ENCODE results near the gene SPRR1A. TPM values are rescaled to one million over a fixed set of nuclear protein-coding genes. Genes with fewer than 3 reads are reported as not detected.

Gene SPRR1A
- total RNA-seq, 5 donors from 2014 or later (not counting 1 experiment from before 2014, with no cell fraction given): not detected

DNA sequence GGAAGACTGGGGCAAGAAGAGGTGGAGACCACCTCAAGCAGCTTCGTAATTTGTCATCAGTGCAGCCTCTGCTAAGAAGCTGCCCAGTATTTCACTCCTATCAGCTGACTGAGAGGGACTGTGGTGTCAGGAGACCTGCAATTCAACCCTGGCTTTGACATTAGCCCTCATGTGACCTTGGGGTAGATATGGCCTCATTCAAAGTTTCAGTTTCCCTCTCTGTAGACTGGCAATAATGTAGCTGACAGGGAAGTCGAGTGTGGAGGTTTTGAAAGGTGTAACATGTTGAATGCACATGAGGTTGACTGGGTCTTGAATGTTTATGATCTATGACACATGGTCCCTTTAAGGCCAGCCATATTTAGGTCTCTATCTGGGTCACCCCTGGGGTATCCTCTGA, 15.6 kb upstream of the SPRR1A start:
- DNase-seq (no peak), ATAC-seq (replicated peaks in 1 of 4) (no peak)
- peaks cover 18 to 35% of the 10 kb centered on the region in 2 donors for H3K27me3 Mint-ChIP-seq
- no peaks in the 10 kb centered on the region for H3K9me3 Mint-ChIP-seq
- POLR2A ChIA-PET: no interaction called here
- WGBS (ENCODE audit: insufficient coverage): 60% methylated on average over 2 of the region's 2 CpGs
- H3K4me3 Mint-ChIP-seq: no peak overlapping the region
- Histone ChIP-seq H3K27me3 (replicated peaks in 1 of 2; ENCODE audit: control insufficient read depth in 2 of 2, extremely low read depth in 1 of 2, insufficient read depth in 2 of 2, low read length in 1 of 2) (peaks cover 0 to 17% of the 10 kb centered on the region in 2 experiments), H3K27ac (ENCODE audit: low read length) (no peak overlapping the region), H3K9me3 (no peaks in the 10 kb centered on the region), H3K4me3 (ENCODE audit: control insufficient read depth in 1 of 2, extremely low read depth in 1 of 2, low read length in 1 of 2) (no peak overlapping the region), H3K4me1 (ENCODE audit: control insufficient read depth in 1 of 2, extremely low read depth in 1 of 2, insufficient read depth in 2 of 2, low read length in 2 of 2) (no peaks in the 10 kb centered on the region), H3K36me3 (ENCODE audit: control insufficient read depth in 2 of 2, extremely low read depth in 1 of 2, insufficient read depth in 1 of 2, low read length in 1 of 2) (no peaks in the 10 kb centered on the region)
- CTCF ChIA-PET: no interaction called here
- no peak overlapping the region for H3K27ac Mint-ChIP-seq
- no peaks in the 10 kb centered on the region for H3K4me1 Mint-ChIP-seq
- H3K36me3 Mint-ChIP-seq: no peaks in the 10 kb centered on the region

DNA sequence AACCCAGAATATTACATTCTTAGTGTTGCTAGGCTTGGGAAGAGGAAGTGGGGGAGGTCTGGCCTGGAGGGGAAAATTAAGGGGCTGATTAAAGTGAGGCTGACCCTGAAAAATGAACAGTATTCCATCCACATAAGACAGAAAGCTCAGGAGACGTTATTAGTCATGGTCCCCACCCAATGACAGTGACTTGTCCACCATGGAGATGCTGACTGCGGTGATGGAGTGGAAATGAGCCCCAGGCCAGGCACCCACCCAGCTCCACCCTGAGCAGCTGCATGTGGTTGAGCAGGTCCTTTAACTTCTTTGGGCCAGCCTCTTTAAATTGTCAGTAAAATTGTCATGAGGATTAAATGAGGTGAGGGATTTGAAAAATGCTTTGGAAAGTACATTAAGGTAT, 14.8 kb upstream of the SPRR1A start:
- ATAC-seq (replicated peaks in 1 of 4) (no peak), DNase-seq (no peak)
- Histone ChIP-seq H3K4me3 (ENCODE audit: control insufficient read depth in 1 of 2, extremely low read depth in 1 of 2, low read length in 1 of 2) (no peak overlapping the region), H3K9me3 (no peaks in the 10 kb centered on the region), H3K36me3 (ENCODE audit: control insufficient read depth in 2 of 2, extremely low read depth in 1 of 2, insufficient read depth in 1 of 2, low read length in 1 of 2) (no peaks in the 10 kb centered on the region), H3K27ac (ENCODE audit: low read length) (no peak overlapping the region), H3K4me1 (ENCODE audit: control insufficient read depth in 1 of 2, extremely low read depth in 1 of 2, insufficient read depth in 2 of 2, low read length in 2 of 2) (no peaks in the 10 kb centered on the region), H3K27me3 (replicated peaks in 1 of 2; ENCODE audit: control insufficient read depth in 2 of 2, extremely low read depth in 1 of 2, insufficient read depth in 2 of 2, low read length in 1 of 2) (peaks cover 0 to 17% of the 10 kb centered on the region in 2 experiments)
- WGBS (ENCODE audit: insufficient coverage): 88% methylated on average over 1 of the region's 2 CpGs
- ChIA-PET CTCF (no interaction called here), POLR2A (no interaction called here)
- Mint-ChIP-seq H3K36me3 (no peaks in the 10 kb centered on the region), H3K9me3 (no peaks in the 10 kb centered on the region), H3K27me3 (peaks cover 14 to 37% of the 10 kb centered on the region in 2 donors), H3K4me3 (no peak overlapping the region), H3K27ac (no peak overlapping the region), H3K4me1 (no peaks in the 10 kb centered on the region)

DNA sequence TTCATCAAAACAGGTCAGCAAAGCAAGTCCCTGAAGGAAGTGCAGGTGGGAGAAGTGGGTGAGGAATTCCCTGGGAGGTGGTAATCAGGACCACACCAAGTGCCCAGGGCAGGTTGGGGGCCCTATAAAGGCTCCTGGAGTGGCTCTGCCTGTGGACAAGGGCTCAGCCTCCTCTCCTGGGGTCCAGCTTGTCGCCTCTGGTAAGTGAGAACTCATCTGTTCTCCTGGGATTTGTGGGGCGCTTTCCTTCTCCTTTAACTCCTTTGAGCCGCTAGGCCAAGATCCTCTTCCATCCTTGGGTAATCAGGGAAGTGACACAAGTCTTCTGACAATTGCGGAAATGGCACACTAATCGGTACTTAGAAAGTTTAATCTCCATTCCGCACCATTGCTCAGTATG, 13.4 kb upstream of the SPRR1A start, which contains the start of gene SPRR4:
Gene SPRR4, plus strand, starts transcription at position 154 of the 400 bp plus-strand sequence. CDS start 1,243 bp downstream, outside the sequence.
- Mint-ChIP-seq H3K9me3 (no peaks in the 10 kb centered on the region), H3K27ac (no peak within 1 kb of the TSS), H3K27me3 (peaks cover 18 to 36% of the 10 kb centered on the region in 2 donors), H3K4me3 (no peak within 1 kb of the TSS), H3K36me3 (no peaks in the 10 kb centered on the region), H3K4me1 (no peaks in the 10 kb centered on the region)
- Histone ChIP-seq H3K4me3 (ENCODE audit: control insufficient read depth in 1 of 2, extremely low read depth in 1 of 2, low read length in 1 of 2) (no peak within 1 kb of the TSS), H3K27ac (ENCODE audit: low read length) (no peak within 1 kb of the TSS), H3K9me3 (no peaks in the 10 kb centered on the region), H3K27me3 (replicated peaks in 1 of 2; ENCODE audit: control insufficient read depth in 2 of 2, extremely low read depth in 1 of 2, insufficient read depth in 2 of 2, low read length in 1 of 2) (peaks cover 0 to 17% of the 10 kb centered on the region in 2 experiments), H3K36me3 (ENCODE audit: control insufficient read depth in 2 of 2, extremely low read depth in 1 of 2, insufficient read depth in 1 of 2, low read length in 1 of 2) (no peaks in the 10 kb centered on the region), H3K4me1 (ENCODE audit: control insufficient read depth in 1 of 2, extremely low read depth in 1 of 2, insufficient read depth in 2 of 2, low read length in 2 of 2) (no peaks in the 10 kb centered on the region)
- WGBS (ENCODE audit: insufficient coverage): no CpG with 5 or more reads among the region's 6 CpGs
- ATAC-seq (replicated peaks in 1 of 4) (no peak), DNase-seq (no peak)
- CTCF ChIA-PET: no interaction called here
- POLR2A ChIA-PET: no interaction called here

DNA sequence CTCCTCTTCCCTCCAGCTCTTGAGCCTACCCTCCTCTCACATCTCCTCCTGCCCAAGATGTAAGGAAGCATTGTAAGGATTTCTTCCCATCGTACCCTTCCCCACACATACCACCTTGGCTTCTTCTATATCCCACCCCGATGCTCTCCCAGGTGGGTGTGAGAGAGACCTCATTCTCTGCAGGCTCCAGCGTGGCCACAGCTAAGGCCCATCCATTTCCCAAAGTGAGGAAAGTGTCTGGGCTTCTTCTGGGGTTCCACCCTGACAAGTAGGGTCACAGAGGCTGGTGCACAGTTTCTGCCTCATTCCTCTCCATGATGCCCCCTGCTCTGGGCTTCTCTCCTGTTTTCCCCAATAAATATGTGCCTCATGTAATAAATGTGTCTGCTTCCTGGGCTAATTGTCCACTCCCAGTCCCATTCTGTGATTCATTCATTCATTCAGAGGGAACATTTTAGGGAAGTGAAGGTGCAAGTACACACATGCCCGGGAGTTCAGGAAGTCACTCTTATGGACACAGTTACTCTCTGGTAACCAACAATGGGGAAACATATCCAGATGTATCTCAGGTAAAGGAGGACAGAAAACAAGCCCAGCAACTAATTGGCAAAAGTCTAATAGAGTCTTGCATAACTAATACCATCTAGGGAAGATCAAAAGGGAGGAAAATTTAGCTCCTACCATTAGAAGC, 11.5 kb upstream of the SPRR1A start:
- H3K9me3 Mint-ChIP-seq: no peaks in the 10 kb centered on the region
- no peaks in the 10 kb centered on the region for H3K36me3 Mint-ChIP-seq
- 0% methylated on average over 1 of the region's 4 CpGs for WGBS (ENCODE audit: insufficient coverage)
- H3K27ac ChIP-seq (ENCODE audit: low read length): no peak overlapping the region
- H3K27me3 Mint-ChIP-seq: peaks cover 10 to 32% of the 10 kb centered on the region in 2 donors
- POLR2A ChIA-PET: no interaction called here
- no peak overlapping the region for H3K4me3 Mint-ChIP-seq
- CTCF ChIA-PET: no interaction called here
- no peaks in the 10 kb centered on the region for H3K36me3 ChIP-seq (ENCODE audit: control insufficient read depth in 2 of 2, extremely low read depth in 1 of 2, insufficient read depth in 1 of 2, low read length in 1 of 2)
- H3K27me3 ChIP-seq (replicated peaks in 1 of 2; ENCODE audit: control insufficient read depth in 2 of 2, extremely low read depth in 1 of 2, insufficient read depth in 2 of 2, low read length in 1 of 2): peaks cover 0 to 11% of the 10 kb centered on the region in 2 experiments
- H3K4me3 ChIP-seq (ENCODE audit: control insufficient read depth in 1 of 2, extremely low read depth in 1 of 2, low read length in 1 of 2): no peak overlapping the region
- ATAC-seq (replicated peaks in 1 of 4) (no peak), DNase-seq (no peak)
- H3K4me1 ChIP-seq (ENCODE audit: control insufficient read depth in 1 of 2, extremely low read depth in 1 of 2, insufficient read depth in 2 of 2, low read length in 2 of 2): no peaks in the 10 kb centered on the region
- no peaks in the 10 kb centered on the region for H3K4me1 Mint-ChIP-seq
- no peaks in the 10 kb centered on the region for H3K9me3 ChIP-seq
- no peak overlapping the region for H3K27ac Mint-ChIP-seq

DNA sequence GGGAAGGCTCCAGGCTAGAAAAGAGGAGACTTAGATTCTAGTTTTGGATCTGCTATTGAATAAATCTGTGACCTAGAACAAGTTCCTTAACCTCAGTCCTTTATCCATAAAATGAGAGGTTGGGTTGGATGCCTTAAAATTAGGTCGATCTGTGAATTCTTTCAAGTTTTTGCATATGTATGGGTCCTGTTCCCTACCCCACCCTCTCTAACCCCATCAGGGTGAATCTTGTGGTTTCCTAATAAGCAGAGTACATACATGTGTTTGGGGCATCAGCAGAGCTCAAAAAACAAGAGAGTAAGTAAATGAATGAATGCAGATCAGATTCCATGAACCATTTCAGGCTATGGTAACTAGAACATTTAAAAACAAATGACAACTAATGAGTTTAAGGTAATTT, 7.2 kb upstream of the SPRR1A start:
- no peaks in the 10 kb centered on the region for H3K4me1 ChIP-seq (ENCODE audit: control insufficient read depth in 1 of 2, extremely low read depth in 1 of 2, insufficient read depth in 2 of 2, low read length in 2 of 2)
- Mint-ChIP-seq H3K27me3 (peaks cover 30 to 31% of the 10 kb centered on the region in 2 donors), H3K4me3 (no peak overlapping the region), H3K27ac (no peak overlapping the region), H3K4me1 (no peaks in the 10 kb centered on the region), H3K9me3 (no peaks in the 10 kb centered on the region), H3K36me3 (no peaks in the 10 kb centered on the region)
- no peaks in the 10 kb centered on the region for H3K36me3 ChIP-seq (ENCODE audit: control insufficient read depth in 2 of 2, extremely low read depth in 1 of 2, insufficient read depth in 1 of 2, low read length in 1 of 2)
- WGBS (ENCODE audit: insufficient coverage): no CpG with 5 or more reads among the region's 1 CpG
- no peak overlapping the region for H3K27ac ChIP-seq (ENCODE audit: low read length)
- DNase-seq (no peak), ATAC-seq (replicated peaks in 1 of 4) (no peak)
- no peaks in the 10 kb centered on the region for H3K9me3 ChIP-seq
- CTCF ChIA-PET: no interaction called here
- H3K4me3 ChIP-seq (ENCODE audit: control insufficient read depth in 1 of 2, extremely low read depth in 1 of 2, low read length in 1 of 2): no peak overlapping the region
- H3K27me3 ChIP-seq (replicated peaks in 1 of 2; ENCODE audit: control insufficient read depth in 2 of 2, extremely low read depth in 1 of 2, insufficient read depth in 2 of 2, low read length in 1 of 2): peaks cover 0 to 7% of the 10 kb centered on the region in 2 experiments
- POLR2A ChIA-PET: no interaction called here

DNA sequence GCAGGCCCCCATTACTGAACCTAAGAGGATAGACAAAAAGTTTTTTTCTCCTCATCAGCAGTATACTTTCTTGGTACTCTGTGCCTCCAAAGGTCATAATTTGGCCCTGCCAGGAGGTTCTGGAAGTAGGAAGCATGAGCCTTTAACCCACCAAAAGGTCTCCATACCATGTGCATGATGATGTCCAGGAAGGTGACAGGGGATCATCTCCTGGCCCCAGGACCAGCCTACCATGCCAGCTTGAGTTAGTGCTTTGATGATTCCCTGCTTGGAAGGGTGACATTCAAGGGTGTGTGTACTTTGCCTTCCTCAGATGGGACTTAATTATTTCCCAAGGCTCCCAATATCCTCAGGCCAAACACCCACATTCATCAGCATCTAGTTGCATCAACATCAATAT, 6.3 kb upstream of the SPRR1A start:
- no peaks in the 10 kb centered on the region for H3K4me1 Mint-ChIP-seq
- Histone ChIP-seq H3K27ac (ENCODE audit: low read length) (no peak overlapping the region), H3K27me3 (replicated peaks in 1 of 2; ENCODE audit: control insufficient read depth in 2 of 2, extremely low read depth in 1 of 2, insufficient read depth in 2 of 2, low read length in 1 of 2) (peaks cover 0 to 2% of the 10 kb centered on the region in 2 experiments), H3K36me3 (ENCODE audit: control insufficient read depth in 2 of 2, extremely low read depth in 1 of 2, insufficient read depth in 1 of 2, low read length in 1 of 2) (no peaks in the 10 kb centered on the region), H3K4me1 (ENCODE audit: control insufficient read depth in 1 of 2, extremely low read depth in 1 of 2, insufficient read depth in 2 of 2, low read length in 2 of 2) (no peaks in the 10 kb centered on the region), H3K9me3 (no peaks in the 10 kb centered on the region), H3K4me3 (ENCODE audit: control insufficient read depth in 1 of 2, extremely low read depth in 1 of 2, low read length in 1 of 2) (no peak overlapping the region)
- ChIA-PET POLR2A (no interaction called here), CTCF (no interaction called here)
- no peak overlapping the region for H3K27ac Mint-ChIP-seq
- H3K4me3 Mint-ChIP-seq: no peak overlapping the region
- H3K27me3 Mint-ChIP-seq: peaks cover 27 to 35% of the 10 kb centered on the region in 2 donors
- H3K9me3 Mint-ChIP-seq: no peaks in the 10 kb centered on the region
- H3K36me3 Mint-ChIP-seq: no peaks in the 10 kb centered on the region
- DNase-seq: no peak
- no peak for ATAC-seq (replicated peaks in 1 of 4)

DNA sequence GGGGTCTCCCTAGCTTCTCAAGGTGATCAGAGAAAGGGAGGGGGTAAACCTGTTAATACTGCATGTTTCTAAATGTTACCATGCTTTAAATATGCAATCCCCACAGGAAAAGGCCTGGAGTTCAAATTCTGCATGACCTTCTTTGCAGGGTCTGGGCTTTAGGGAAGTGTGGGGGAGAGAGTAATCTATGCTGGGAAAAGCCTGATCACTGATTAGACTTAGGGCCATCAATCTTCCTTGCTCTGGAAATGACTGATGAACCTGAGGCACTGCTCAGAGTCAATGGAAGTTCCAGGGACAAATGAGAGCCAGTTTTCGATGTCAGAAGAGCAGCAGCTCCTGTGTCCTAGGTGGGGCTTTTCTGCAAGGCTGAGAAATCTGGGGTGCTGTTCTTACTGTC, 3.2 kb upstream of the SPRR1A start:
- no peak overlapping the region for H3K4me3 Mint-ChIP-seq
- no peak overlapping the region for H3K27ac Mint-ChIP-seq
- Histone ChIP-seq H3K27ac (ENCODE audit: low read length) (no peak overlapping the region), H3K4me1 (ENCODE audit: control insufficient read depth in 1 of 2, extremely low read depth in 1 of 2, insufficient read depth in 2 of 2, low read length in 2 of 2) (no peaks in the 10 kb centered on the region), H3K9me3 (no peaks in the 10 kb centered on the region), H3K4me3 (ENCODE audit: control insufficient read depth in 1 of 2, extremely low read depth in 1 of 2, low read length in 1 of 2) (no peak overlapping the region), H3K27me3 (replicated peaks in 1 of 2; ENCODE audit: control insufficient read depth in 2 of 2, extremely low read depth in 1 of 2, insufficient read depth in 2 of 2, low read length in 1 of 2) (peaks cover 0 to 18% of the 10 kb centered on the region in 2 experiments), H3K36me3 (ENCODE audit: control insufficient read depth in 2 of 2, extremely low read depth in 1 of 2, insufficient read depth in 1 of 2, low read length in 1 of 2) (no peaks in the 10 kb centered on the region)
- POLR2A ChIA-PET: no interaction called here
- WGBS (ENCODE audit: insufficient coverage): 67% methylated on average over 1 of the region's 1 CpG
- H3K9me3 Mint-ChIP-seq: no peaks in the 10 kb centered on the region
- ATAC-seq (replicated peaks in 1 of 4) (no peak), DNase-seq (no peak)
- no peaks in the 10 kb centered on the region for H3K36me3 Mint-ChIP-seq
- CTCF ChIA-PET: no interaction called here
- H3K27me3 Mint-ChIP-seq: peaks cover 29 to 50% of the 10 kb centered on the region in 2 donors
- no peaks in the 10 kb centered on the region for H3K4me1 Mint-ChIP-seq

All from T-cell (primary cell).